Muscle of arm (tissue), 12 donors: ENCODE measurements around the gene EMX1. TPM values are rescaled to one million over a fixed set of nuclear protein-coding genes. Genes with fewer than 3 reads are reported as not detected.
"Not testable (repeated sequence)": the region's sequence is repeated elsewhere in the genome, so short reads cannot be mapped to it uniquely, and the experiment has no call there.

ENCODE experiments used
- DNase-seq: peaks from one replicate; pipeline ENCODE4 v3.0.0-alpha.2; 2013
- polyA plus RNA-seq, 12 donors: library from polyadenylated mRNA; unstranded; fragments of 120-200 nt; gene quantifications; one replicate each; pipeline ENCODE4 v1.2.1, GENCODE V29; 2013; ENCODE audit not compliant: insufficient read length in 12 of 12

EMX1 gene
- polyA plus RNA-seq, 12 donors = 0.10 to 0.27 (median 0.16) TPM; not detected in 8

DNA sequence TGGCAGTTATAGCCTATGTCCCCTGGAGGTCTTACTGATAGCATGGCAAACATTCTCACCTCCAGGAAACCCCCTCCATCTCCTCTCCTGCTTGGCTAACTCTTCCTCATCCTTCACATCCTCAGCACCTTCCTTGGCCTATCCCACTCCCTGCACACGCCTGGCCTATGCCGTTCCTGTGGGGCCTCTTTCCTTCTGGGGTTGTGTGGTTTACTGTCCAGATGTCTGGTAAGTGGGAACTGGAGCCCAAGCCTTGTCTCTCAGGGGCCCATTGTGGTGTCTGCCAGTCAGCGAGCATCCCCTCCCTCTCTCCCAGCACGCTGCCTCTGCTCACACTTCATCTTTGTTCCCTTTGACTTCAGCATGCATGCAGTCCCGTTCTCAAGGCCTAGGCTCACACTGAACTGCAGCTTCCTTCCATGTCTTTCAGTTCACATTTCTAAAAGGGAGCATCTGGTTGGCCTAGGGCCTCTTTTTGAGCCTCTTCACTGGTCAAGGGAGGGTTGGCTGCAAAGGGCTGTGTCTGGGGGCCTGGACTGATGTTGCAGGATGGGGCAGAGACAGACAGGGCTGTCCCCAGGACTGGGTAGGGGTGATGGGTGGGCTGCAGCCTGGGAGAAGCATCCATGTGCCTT is 17.0 kb upstream of the EMX1 start:
- no peak for DNase-seq

GRCh38 chr2:72901426-72901825 is 15.9 kb upstream of the EMX1 start:
- no peak for DNase-seq

DNA sequence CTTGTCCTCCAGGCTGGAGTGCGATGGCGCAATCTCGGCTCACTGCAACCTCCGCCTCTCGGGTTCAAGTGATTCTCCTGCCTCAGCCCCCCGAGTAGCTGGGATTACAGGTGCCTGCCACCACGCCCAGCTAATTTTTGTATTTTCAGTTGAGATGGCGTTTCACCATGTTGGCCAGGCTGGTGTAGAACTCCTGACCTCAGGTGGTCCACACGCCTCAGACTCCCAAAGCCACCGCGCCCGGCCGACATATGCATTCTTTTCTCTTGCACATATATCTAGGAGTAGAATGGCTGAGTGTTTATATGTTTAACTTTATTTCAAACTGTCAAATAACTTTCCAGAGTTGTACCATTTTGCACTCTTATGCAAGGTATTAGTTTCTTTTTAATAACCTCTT is 9.9 kb upstream of the EMX1 start:
- not testable (repeated sequence) for DNase-seq

DNA sequence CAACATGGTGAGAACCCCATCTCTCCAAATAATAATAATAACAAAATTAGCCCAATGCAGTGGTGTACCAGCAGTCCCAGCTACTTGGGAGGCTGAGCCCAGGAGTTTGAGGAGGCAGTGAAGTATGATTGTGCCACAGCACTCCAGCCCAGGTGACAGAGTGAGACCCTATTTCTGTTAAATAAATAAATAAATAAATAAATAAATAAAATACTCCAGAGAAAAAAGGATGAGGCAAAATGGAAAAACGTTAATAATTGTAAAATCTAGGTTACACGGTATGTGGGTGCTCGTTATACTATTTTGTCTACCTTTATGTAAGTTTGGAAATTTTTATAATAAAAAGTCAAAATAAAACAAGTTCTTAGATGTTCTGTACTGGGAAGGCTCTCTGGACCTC is 8.6 kb upstream of the EMX1 start:
- no peak for DNase-seq

- DNase-seq = no peak
Measured at GRCh38 chr2:72911256-72911655, 6.1 kb upstream of the EMX1 start.

DNA sequence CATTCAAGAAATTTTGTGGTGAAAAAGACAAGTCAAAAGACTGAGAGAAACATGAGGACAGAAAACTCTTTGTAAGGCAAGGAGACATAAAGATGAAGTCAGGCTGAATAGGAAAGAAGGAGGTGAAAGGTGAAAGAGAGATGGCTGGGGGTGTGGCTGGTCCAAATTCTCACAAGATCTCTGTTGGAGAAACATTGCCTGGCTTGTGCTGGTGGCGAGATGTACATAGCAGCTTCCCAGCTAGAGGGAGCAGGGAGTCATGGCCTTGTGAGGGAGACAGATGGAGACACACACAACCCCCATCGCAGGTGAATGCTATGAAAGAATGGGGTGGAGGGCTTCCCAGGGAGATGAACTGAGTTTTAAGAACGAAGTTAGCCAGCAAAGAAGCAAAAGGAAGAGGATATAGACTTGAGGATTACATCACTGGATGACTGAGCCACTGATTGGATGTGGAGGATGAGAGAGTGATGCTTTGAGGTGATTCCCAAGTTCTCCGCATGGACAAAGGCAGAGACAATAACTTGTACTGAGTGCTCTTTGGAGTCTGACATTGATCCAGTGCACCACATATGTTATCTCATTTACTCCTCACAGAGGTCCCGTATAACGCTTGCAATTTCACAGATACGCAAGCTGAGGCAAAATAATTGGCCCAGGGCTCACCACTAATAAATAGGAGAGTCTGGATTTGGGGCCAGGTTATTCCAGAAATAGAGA is 3.7 kb upstream of the EMX1 start:
- DNase-seq = no peak

GRCh38 chr2:72914206-72914559 is 3.1 kb upstream of the EMX1 start:
- DNase-seq = no peak

GRCh38 chr2:72914589-72915319 is 2.6 kb upstream of the EMX1 start:
- no peak for DNase-seq

DNA sequence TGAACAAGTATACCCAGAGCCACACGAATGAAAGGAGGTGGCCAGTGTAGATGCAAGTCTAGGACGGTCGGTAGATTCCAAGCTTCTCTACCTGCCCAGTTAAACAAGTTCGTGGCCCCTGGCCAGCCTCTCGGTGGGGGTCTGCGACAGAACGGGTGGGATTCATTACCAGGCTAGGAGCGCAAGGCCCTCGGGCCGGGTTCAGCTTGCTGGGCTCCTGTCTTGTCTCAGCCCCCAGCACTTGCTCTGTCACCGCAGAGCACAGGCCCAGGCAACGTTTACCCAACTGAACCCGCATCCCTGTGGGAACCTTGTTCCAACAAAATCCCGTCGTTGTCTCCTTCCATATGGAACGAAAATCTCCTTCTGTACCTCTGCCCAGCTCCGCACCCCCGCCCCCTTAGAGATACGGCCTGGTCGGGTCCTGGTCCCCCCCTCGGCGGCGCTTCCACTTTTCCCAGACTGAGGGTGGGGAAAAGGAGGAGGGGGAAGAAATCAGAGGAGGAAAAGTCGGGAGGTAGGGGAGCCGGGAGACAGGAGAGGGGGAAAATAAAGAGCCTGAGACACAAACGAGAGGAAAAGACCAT is 1.9 kb upstream of the EMX1 start:
- DNase-seq = no peak

- DNase-seq = peak; percentile 28
Measured at GRCh38 chr2:72915907-72916742, 1.2 kb upstream of the EMX1 start.

- DNase-seq = no peak
Measured at GRCh38 chr2:72916743-72917137, 579 bp upstream of the EMX1 start.

- DNase-seq = no peak
Measured at GRCh38 chr2:72917877-72918553, 696 bp downstream of the EMX1 start.

- DNase-seq = no peak
Measured at GRCh38 chr2:72919414-72920317, 2.3 kb downstream of the EMX1 start.

GRCh38 chr2:72920318-72921087 is 3.2 kb downstream of the EMX1 start:
- peak; percentile 31 for DNase-seq

GRCh38 chr2:72921088-72921851 is 4.0 kb downstream of the EMX1 start:
- no peak for DNase-seq

- DNase-seq = no peak
Measured at GRCh38 chr2:72921853-72922252, 4.5 kb downstream of the EMX1 start.

DNA sequence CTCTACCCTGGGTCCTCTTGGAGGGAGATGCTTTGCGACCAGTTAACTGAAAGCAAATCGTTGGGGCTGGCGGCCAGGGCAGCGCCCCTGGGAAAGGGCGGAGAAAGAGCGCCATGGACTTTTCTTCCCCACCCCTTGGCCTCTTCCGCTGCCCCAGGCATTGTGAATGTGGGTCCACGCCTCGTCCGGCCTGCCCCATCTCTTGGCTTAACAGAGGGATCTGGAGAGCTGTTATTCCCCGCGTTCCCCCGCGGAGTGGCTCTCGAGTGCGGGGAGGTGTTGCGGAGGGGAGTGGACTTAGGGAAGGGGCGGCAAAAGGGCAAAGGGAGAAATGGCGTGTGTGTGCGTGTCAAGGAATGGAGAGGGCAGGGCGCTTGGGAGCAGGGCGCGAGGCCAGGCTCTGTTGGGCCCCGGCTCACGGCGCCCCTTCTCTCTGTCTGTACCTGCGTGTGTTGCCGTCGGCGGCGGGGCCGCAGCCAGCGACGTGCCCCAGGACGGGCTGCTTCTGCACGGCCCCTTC is 6.6 kb downstream of the EMX1 start:
- no peak for DNase-seq
